H1 (cell line): ENCODE measurements around the gene SLX4IP. TPM values are rescaled to one million over a fixed set of nuclear protein-coding genes. Genes with fewer than 3 reads are reported as not detected.

Source experiments
- CTCF ChIA-PET: fragments of 300-600 bp; sonication (Branson Sonifier 250); formaldehyde crosslinking; loops from one replicate; lab custom pipeline; 2021; ENCODE audit not compliant: partially characterized antibody; lab: Charles Lee
- POLR2A ChIA-PET: fragments of 300-600 bp; sonication (Branson Sonifier 250); formaldehyde crosslinking; loops from one replicate; lab custom pipeline; 2021; ENCODE audit warnings: inconsistent platforms; ENCODE audit not compliant: partially characterized antibody; lab: Charles Lee
- DNase-seq, 2 experiments: peaks; one replicate each; pipeline versions ENCODE4 v3.0.0 to v3.0.0-alpha.2; 2010 to 2022; ENCODE audit warnings: low spot score in 2 of 2, low read depth in 1 of 2, mixed read lengths in 1 of 2
- FAIRE-seq: peaks from 2 replicates; lab custom pipeline; 2011; peaks lifted over from hg19 to GRCh38; lab: Jason Lieb, UNC
- H2AFZ ChIP-seq: 2 replicates; pipeline ENCODE4 v1.8.1; 2012; ENCODE audit warnings: low read length, inconsistent platforms
- H2AK5ac ChIP-seq: 2 replicates; pipeline ENCODE4 v1.6.1; 2013; ENCODE audit warnings: low read depth, low read length
- H2BK120ac ChIP-seq: replicated peaks from 2 replicates; pipeline ENCODE3; 2013; ENCODE audit warnings: low read depth, low read length, inconsistent platforms
- H2BK12ac ChIP-seq: 2 replicates; pipeline ENCODE4 v1.6.1; 2013; ENCODE audit warnings: low read depth, low read length
- H2BK15ac ChIP-seq: 2 replicates; pipeline ENCODE4 v1.6.1; 2013; ENCODE audit warnings: low read length
- H2BK20ac ChIP-seq: 2 replicates; pipeline ENCODE4 v1.6.1; 2013; ENCODE audit warnings: low read length
- H2BK5ac ChIP-seq: 2 replicates; pipeline ENCODE4 v1.6.1; 2013; ENCODE audit warnings: low read depth, low read length
- H3K14ac ChIP-seq: 2 replicates; pipeline ENCODE4 v1.6.1; 2013; ENCODE audit warnings: inconsistent platforms; ENCODE audit not compliant: insufficient read length
- H3K18ac ChIP-seq: 2 replicates; pipeline ENCODE4 v1.6.1; 2013; ENCODE audit warnings: low read length; ENCODE audit errors: extremely low read depth
- H3K23ac ChIP-seq: 2 replicates; pipeline ENCODE4 v1.6.1; 2013; ENCODE audit warnings: inconsistent platforms; ENCODE audit not compliant: insufficient read length
- H3K23me2 ChIP-seq: 2 replicates; pipeline ENCODE4 v1.6.1; 2013; ENCODE audit warnings: low read depth, low read length
- H3K27ac ChIP-seq: 2 replicates; pipeline ENCODE4 v1.6.1; 2011; ENCODE audit warnings: low read depth, low read length, inconsistent platforms
- H3K27me3 ChIP-seq, 4 experiments: replicated peaks in 1 of 4; 1 replicate in 1 of 4; 2 replicates in 3 of 4; pipeline versions ENCODE4 v1.6.1 to v1.8.1; 2011 to 2013; ENCODE audit warnings: low read length in 3 of 4, mild to moderate bottlenecking in 3 of 4, inconsistent platforms in 2 of 4, mixed read lengths in 2 of 4, moderate library complexity in 1 of 4; ENCODE audit not compliant: control insufficient read depth in 3 of 4, insufficient read depth in 3 of 4; ENCODE audit errors: extremely low read depth in 1 of 4
- H3K36me3 ChIP-seq, 4 experiments: 2 replicates each; pipeline versions ENCODE4 v1.6.1 to v1.8.1; 2011 to 2013; ENCODE audit warnings: mild to moderate bottlenecking in 4 of 4, low read length in 3 of 4, moderate library complexity in 2 of 4, control low read depth in 1 of 4, inconsistent platforms in 1 of 4; ENCODE audit not compliant: insufficient read depth in 4 of 4, control insufficient read depth in 2 of 4
- H3K4ac ChIP-seq: replicated peaks from 2 replicates; pipeline ENCODE3; 2013; ENCODE audit warnings: low read length, low read depth, mixed read lengths, inconsistent platforms; ENCODE audit not compliant: insufficient read length
- H3K4me1 ChIP-seq, 4 experiments: replicated peaks in 1 of 4; 1 replicate in 1 of 4; 2 replicates in 3 of 4; pipeline versions ENCODE4 v1.6.1 to v1.8.1; 2011 to 2013; ENCODE audit warnings: low read length in 3 of 4, inconsistent platforms in 2 of 4, mixed read lengths in 1 of 4; ENCODE audit not compliant: insufficient read depth in 4 of 4, control insufficient read depth in 3 of 4
- H3K4me2 ChIP-seq, 2 experiments: 2 replicates each; pipeline versions ENCODE4 v1.6.1 to v1.8.1; 2011 to 2013; ENCODE audit warnings: low read depth in 2 of 2, low read length in 2 of 2, control low read depth in 1 of 2, inconsistent platforms in 1 of 2, mild to moderate bottlenecking in 1 of 2; ENCODE audit not compliant: insufficient read depth in 1 of 2
- H3K4me3 ChIP-seq, 4 experiments: fragments of 200-600, 300-600 bp in 1 of 4; sonication (generic), shearing (Covaris generic), sonication (Bioruptor Twin) in 1 of 4; 2 replicates each; pipeline versions ENCODE4 v1.5.1 to v1.8.1; 2011 to 2016; ENCODE audit warnings: low read length in 4 of 4, low read depth in 3 of 4, control low read depth in 2 of 4, inconsistent platforms in 2 of 4, mild to moderate bottlenecking in 2 of 4, mixed read lengths in 1 of 4, moderate library complexity in 1 of 4; ENCODE audit not compliant: insufficient read depth in 2 of 4; ENCODE audit errors: extremely low read depth in 1 of 4
- H3K56ac ChIP-seq: replicated peaks from 2 replicates; pipeline ENCODE3; 2013; ENCODE audit warnings: low read depth, mild to moderate bottlenecking, mixed read lengths, low read length, inconsistent platforms; ENCODE audit not compliant: insufficient read length
- H3K79me1 ChIP-seq: 2 replicates; pipeline ENCODE4 v1.6.1; 2013; ENCODE audit warnings: low read depth, low read length, control low read depth
- H3K79me2 ChIP-seq, 2 experiments: 2 replicates each; pipeline versions ENCODE4 v1.6.1 to v1.8.1; 2012 to 2013; ENCODE audit warnings: low read length in 2 of 2, mild to moderate bottlenecking in 2 of 2, inconsistent platforms in 1 of 2; ENCODE audit not compliant: insufficient read depth in 2 of 2, control insufficient read depth in 1 of 2
- H3K9ac ChIP-seq, 4 experiments: replicated peaks in 1 of 4; 1 replicate in 1 of 4; 2 replicates in 3 of 4; pipeline versions ENCODE4 v1.6.1 to v1.8.1; 2011 to 2013; ENCODE audit warnings: low read depth in 3 of 4, low read length in 3 of 4, control low read depth in 2 of 4, mild to moderate bottlenecking in 2 of 4, moderate library complexity in 2 of 4, inconsistent platforms in 1 of 4; ENCODE audit errors: extremely low read depth in 1 of 4
- H3K9me3 ChIP-seq, 2 experiments: 2 replicates each; pipeline versions ENCODE4 v1.6.1 to v1.8.1; 2012 to 2013; ENCODE audit warnings: mild to moderate bottlenecking in 2 of 2, moderate library complexity in 2 of 2, control low read depth in 1 of 2, inconsistent platforms in 1 of 2, low read depth in 1 of 2, low read length in 1 of 2, mixed read lengths in 1 of 2; ENCODE audit not compliant: insufficient read depth in 2 of 2
- H4K20me1 ChIP-seq, 2 experiments: replicated peaks in 1 of 2; 2 replicates each; pipeline versions ENCODE3 to v1.8.1; 2011 to 2013; ENCODE audit warnings: inconsistent platforms in 2 of 2, low read length in 2 of 2, mild to moderate bottlenecking in 1 of 2; ENCODE audit not compliant: insufficient read depth in 2 of 2, control insufficient read depth in 1 of 2
- H4K5ac ChIP-seq: 2 replicates; pipeline ENCODE4 v1.6.1; 2013; ENCODE audit warnings: low read length, low read depth, mixed read lengths, inconsistent platforms; ENCODE audit not compliant: insufficient read length
- H4K8ac ChIP-seq: 2 replicates; pipeline ENCODE4 v1.8.0; 2013; ENCODE audit warnings: mild to moderate bottlenecking, moderate library complexity, low read length, inconsistent platforms; ENCODE audit not compliant: insufficient read depth; ENCODE audit errors: extremely low read depth
- H4K91ac ChIP-seq: replicated peaks from 2 replicates; pipeline ENCODE3; 2013; ENCODE audit warnings: low read length, mixed read lengths, inconsistent platforms; ENCODE audit not compliant: insufficient read length
- CHD2 ChIP-seq: IDR thresholded peaks from 2 replicates; pipeline ENCODE4 v1.6.1; 2012; ENCODE audit warnings: low read length, improper control_type of control experiment
- CTBP2 ChIP-seq: IDR thresholded peaks from 2 replicates; pipeline ENCODE4 v1.7.0; 2011; ENCODE audit warnings: borderline replicate concordance, mild to moderate bottlenecking, moderate library complexity, mixed read lengths, low read length; ENCODE audit not compliant: insufficient read depth, insufficient read length
- EZH2 ChIP-seq: fragments of 200-600 bp; sonication (generic); IDR thresholded peaks from 2 replicates; pipeline ENCODE4 v1.7.1; 2012; ENCODE audit warnings: low read depth, mild to moderate bottlenecking, moderate library complexity, low read length, inconsistent platforms; ENCODE audit not compliant: severe bottlenecking
- KDM1A ChIP-seq: fragments of 200-600, 300-600 bp; sonication (generic); IDR thresholded peaks from 2 replicates; pipeline ENCODE4 v1.7.1; 2016; ENCODE audit warnings: mild to moderate bottlenecking, low read length, borderline replicate concordance
- KDM5A ChIP-seq: fragments of 200-600 bp; IDR thresholded peaks from 2 replicates; pipeline ENCODE4 v1.7.1; 2012; ENCODE audit warnings: mild to moderate bottlenecking, low read length, inconsistent platforms, mixed read lengths
- PHF8 ChIP-seq: fragments of 200-600 bp; sonication (generic); conservative IDR thresholded peaks from 2 replicates; pipeline ENCODE4 v1.7.1; 2012; ENCODE audit warnings: low read depth, mild to moderate bottlenecking, inconsistent platforms, low read length, moderate library complexity
- POLR2A ChIP-seq, 2 experiments: IDR thresholded peaks; 1 replicate in 1 of 2; 2 replicates in 1 of 2; pipeline ENCODE4 v1.6.1; 2011; ENCODE audit warnings: low read depth in 2 of 2, low read length in 2 of 2, mild to moderate bottlenecking in 2 of 2; ENCODE audit errors: control extremely low read depth in 1 of 2
- POLR2AphosphoS5 ChIP-seq: IDR thresholded peaks from 2 replicates; pipeline ENCODE4 v1.6.1; 2011; ENCODE audit warnings: low read depth, low read length
- RFX5 ChIP-seq: IDR thresholded peaks from 2 replicates; pipeline ENCODE4 v1.6.1; 2011; ENCODE audit warnings: low read depth, low read length, improper control_type of control experiment, borderline replicate concordance
- RXRA ChIP-seq: IDR thresholded peaks from 2 replicates; pipeline ENCODE4 v1.6.1; 2011; ENCODE audit warnings: low read depth, mild to moderate bottlenecking, low read length, moderate library complexity; ENCODE audit not compliant: insufficient read depth
- SRF ChIP-seq: IDR thresholded peaks from 2 replicates; pipeline ENCODE4 v1.6.1; 2011; ENCODE audit warnings: mild to moderate bottlenecking, low read depth, low read length, moderate library complexity
- SUZ12 ChIP-seq: fragments of 200-600 bp; sonication (generic); IDR thresholded peaks from 2 replicates; pipeline ENCODE4 v1.6.1; 2012; ENCODE audit warnings: mild to moderate bottlenecking, inconsistent platforms, low read length, moderate library complexity, mixed read lengths
- ZNF274 ChIP-seq: IDR thresholded peaks from 2 replicates; pipeline ENCODE4 v1.7.0; 2012; ENCODE audit warnings: low read length, borderline replicate concordance; ENCODE audit errors: extremely low read depth
- WGBS, 2 experiments: shearing (Covaris generic) in 1 of 2; methylation state at CpG; one replicate each; pipeline versions ENCODE4 v1.1.6 to v1.1.7; 2013 to 2015; ENCODE audit warnings: low lambda C conversion rate in 2 of 2, mixed read lengths in 2 of 2, inconsistent platforms in 1 of 2, low coverage in 1 of 2, missing lambda C conversion rate in 1 of 2; ENCODE audit not compliant: insufficient replicate concordance in 2 of 2, insufficient coverage in 1 of 2, insufficient read length in 1 of 2; ENCODE audit errors: extremely low coverage in 1 of 2, missing lambda C conversion rate in 1 of 2; 5-methylcytosine and 5-hydroxymethylcytosine counted together
- polyA plus RNA-seq, 7 experiments: library from polyadenylated mRNA; depleted of rRNA in 3 of 7; stranded (reverse) in 5 of 7; unstranded in 2 of 7; fragments of >200 nt in 5 of 7; fragments of 200-250 nt in 2 of 7; gene quantifications; 1 replicate in 5 of 7; 2 replicates in 1 of 7; 4 replicates in 1 of 7; pipeline versions ENCODE4 v1.2.1 to v1.2.3, GENCODE V29; 2011 to 2013; ENCODE audit warnings: missing spikeins in 2 of 7, mixed read lengths in 2 of 7
- total RNA-seq: library from RNA; stranded (reverse); fragmentation: NEBNext Ultra II Directional; extraction: Animal tissue kit (Norgen Biotek cat#: 25700); gene quantifications from 2 replicates; pipeline ENCODE4 v1.2.1, GENCODE V29; 2021
- TF ChIP-seq, protein P1 (sequence below): IDR thresholded peaks from 2 replicates; pipeline ENCODE4 v1.6.1; 2012; ENCODE audit warnings: inconsistent platforms

SLX4IP gene
- total and polyA plus RNA-seq, 2 of the 8 experiments (the other 6 are each of a cell fraction or from before 2014, with no cell fraction given), result 2.4 to 8.7 TPM

DNA sequence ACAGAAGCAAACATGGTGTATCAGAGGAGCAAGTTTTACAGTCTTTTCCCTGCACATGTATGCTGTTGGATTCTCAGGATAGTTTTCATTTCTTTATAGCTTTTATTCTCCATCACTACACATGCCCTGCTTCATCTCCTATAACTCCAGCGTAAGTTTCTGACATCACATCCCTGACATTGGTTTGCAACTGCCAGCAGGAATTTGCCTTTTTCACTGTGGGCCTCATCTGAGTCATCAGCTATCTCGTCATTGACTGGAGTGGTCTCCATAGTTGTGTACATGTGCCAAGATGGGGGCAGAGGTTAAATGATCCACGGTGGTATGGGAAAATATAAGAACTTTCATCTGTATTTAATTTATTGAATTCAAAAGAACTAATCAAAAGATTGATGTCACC is 96.7 kb downstream of the SLX4IP start:
- WGBS, 2 experiments, result 83% methylated on average over 3 of the region's 3 CpGs; no CpG with 5 or more reads in 1 of the 2 experiments
- H2BK12ac ChIP-seq, result no peak overlapping the region
- no peak overlapping the region for H2BK15ac ChIP-seq
- no peaks in the 10 kb centered on the region for H3K36me3 ChIP-seq
- H3K18ac ChIP-seq, result no peak overlapping the region
- no peaks in the 10 kb centered on the region for H3K27me3 ChIP-seq
- H2AFZ ChIP-seq, result no peak overlapping the region
- ChIA-PET POLR2A (no interaction called here), CTCF (interaction anchor here (0.6 to 1.2 kb wide), 6 partner anchors 20 to 277 kb away, joined by 3 to 4 read pairs (median 4); no protein-coding TSS in a partner anchor)
- no peaks in the 10 kb centered on the region for H3K4me1 ChIP-seq
- no peaks in the 10 kb centered on the region for H3K23me2 ChIP-seq
- H4K8ac ChIP-seq, result no peak overlapping the region
- H3K79me2 ChIP-seq, result no peaks in the 10 kb centered on the region
- no peak overlapping the region for H4K91ac ChIP-seq
- no peak overlapping the region for H3K4ac ChIP-seq
- no peak for FAIRE-seq
- no peaks in the 10 kb centered on the region for H3K9me3 ChIP-seq
- H3K9ac ChIP-seq, result no peak overlapping the region
- no peak overlapping the region for H2AK5ac ChIP-seq
- H2BK20ac ChIP-seq, result no peak overlapping the region
- H3K4me3 ChIP-seq, result no peak overlapping the region
- no peak for DNase-seq
- H3K23ac ChIP-seq, result no peak overlapping the region
- H4K20me1 ChIP-seq, result no peaks in the 10 kb centered on the region
- no peaks in the 10 kb centered on the region for H3K79me1 ChIP-seq
- no peak overlapping the region for H3K4me2 ChIP-seq
- H3K27ac ChIP-seq, result no peak overlapping the region
- H2BK120ac ChIP-seq, result no peak overlapping the region
- H3K14ac ChIP-seq, result no peak overlapping the region
- H2BK5ac ChIP-seq, result no peak overlapping the region
- no peak overlapping the region for H3K56ac ChIP-seq
- no peak overlapping the region for H4K5ac ChIP-seq
- no peak for TF ChIP-seq PHF8
- no peak for TF ChIP-seq POLR2A (IDR thresholded peaks at IDR 0.05; ENCODE audit: control extremely low read depth in 1 of 2, low read depth in 2 of 2, low read length in 2 of 2)
- no peak for TF ChIP-seq KDM5A
- TF ChIP-seq CTBP2, result no peak
- no peak for TF ChIP-seq EZH2
- no peak for TF ChIP-seq SUZ12
- no peak for TF ChIP-seq RFX5
- no peak for TF ChIP-seq KDM1A
- no peak for TF ChIP-seq ZNF274
- TF ChIP-seq POLR2AphosphoS5, result no peak
- TF ChIP-seq SRF, result no peak
- no peak for TF ChIP-seq CHD2
- TF ChIP-seq, protein P1, sequence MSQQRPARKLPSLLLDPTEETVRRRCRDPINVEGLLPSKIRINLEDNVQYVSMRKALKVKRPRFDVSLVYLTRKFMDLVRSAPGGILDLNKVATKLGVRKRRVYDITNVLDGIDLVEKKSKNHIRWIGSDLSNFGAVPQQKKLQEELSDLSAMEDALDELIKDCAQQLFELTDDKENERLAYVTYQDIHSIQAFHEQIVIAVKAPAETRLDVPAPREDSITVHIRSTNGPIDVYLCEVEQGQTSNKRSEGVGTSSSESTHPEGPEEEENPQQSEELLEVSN, result no peak
- no peak for TF ChIP-seq RXRA
